ENCODE measurements around the gene SLC6A5.
"Not testable (repeated sequence)": the region's sequence is repeated elsewhere in the genome, so short reads cannot be mapped to it uniquely, and the experiment has no call there.

SLC6A5 gene

GRCh38 chr11:20599221-20600019, at the start of gene SLC6A5:
SLC6A5 (plus strand) TSS chr11:20599608; CDS start chr11:20599673, 65 bp downstream.
- Mint-ChIP-seq H3K36me3 (ENCODE audit: low read depth) (peaks cover 5% of the 10 kb centered on the region), H3K4me1 (ENCODE audit: low read depth) (peaks cover 6% of the 10 kb centered on the region), H3K27ac (peak within 1 kb of the TSS; percentile 22), H3K9me3 (peaks cover 4% of the 10 kb centered on the region), H3K27me3 (ENCODE audit: low read depth) (peaks cover 94% of the 10 kb centered on the region), H3K4me3 (no peak within 1 kb of the TSS)

- H3K36me3 Mint-ChIP-seq (ENCODE audit: low read depth) = no peaks in the 10 kb centered on the region
- H3K27ac Mint-ChIP-seq = no peak overlapping the region
- no peaks in the 10 kb centered on the region for H3K4me1 Mint-ChIP-seq (ENCODE audit: low read depth)
- H3K4me3 Mint-ChIP-seq = no peak overlapping the region
- peaks cover under 1% of the 10 kb centered on the region for H3K9me3 Mint-ChIP-seq
- no peaks in the 10 kb centered on the region for H3K27me3 Mint-ChIP-seq (ENCODE audit: low read depth)
Observed at GRCh38 chr11:20551096-20551495, 48.3 kb upstream of the SLC6A5 start.

- no peak overlapping the region for H3K27ac Mint-ChIP-seq
- H3K27me3 Mint-ChIP-seq (ENCODE audit: low read depth) = no peaks in the 10 kb centered on the region
- H3K4me1 Mint-ChIP-seq (ENCODE audit: low read depth) = no peaks in the 10 kb centered on the region
- no peaks in the 10 kb centered on the region for H3K36me3 Mint-ChIP-seq (ENCODE audit: low read depth)
- no peak overlapping the region for H3K4me3 Mint-ChIP-seq
- peaks cover 6% of the 10 kb centered on the region for H3K9me3 Mint-ChIP-seq
Observed at GRCh38 chr11:20555783-20556182, 43.6 kb upstream of the SLC6A5 start.

- not testable (repeated sequence) for H3K27ac Mint-ChIP-seq; H3K27me3 Mint-ChIP-seq (ENCODE audit: low read depth); H3K4me1 Mint-ChIP-seq (ENCODE audit: low read depth); H3K4me3 Mint-ChIP-seq; H3K9me3 Mint-ChIP-seq; H3K36me3 Mint-ChIP-seq (ENCODE audit: low read depth)
Observed at GRCh38 chr11:20556396-20556795, 43.0 kb upstream of the SLC6A5 start.

GRCh38 chr11:20558741-20559140, 40.7 kb upstream of the SLC6A5 start:
- H3K36me3 Mint-ChIP-seq (ENCODE audit: low read depth) = no peaks in the 10 kb centered on the region
- no peak overlapping the region for H3K4me3 Mint-ChIP-seq
- H3K4me1 Mint-ChIP-seq (ENCODE audit: low read depth) = no peaks in the 10 kb centered on the region
- no peaks in the 10 kb centered on the region for H3K27me3 Mint-ChIP-seq (ENCODE audit: low read depth)
- no peak overlapping the region for H3K27ac Mint-ChIP-seq
- H3K9me3 Mint-ChIP-seq = peaks cover 6% of the 10 kb centered on the region

- H3K36me3 Mint-ChIP-seq (ENCODE audit: low read depth) = no peaks in the 10 kb centered on the region
- no peaks in the 10 kb centered on the region for H3K27me3 Mint-ChIP-seq (ENCODE audit: low read depth)
- no peak overlapping the region for H3K4me3 Mint-ChIP-seq
- H3K4me1 Mint-ChIP-seq (ENCODE audit: low read depth) = no peaks in the 10 kb centered on the region
- peaks cover 6% of the 10 kb centered on the region for H3K9me3 Mint-ChIP-seq
- no peak overlapping the region for H3K27ac Mint-ChIP-seq
Observed at GRCh38 chr11:20559523-20560300, 39.7 kb upstream of the SLC6A5 start.

- H3K36me3 Mint-ChIP-seq (ENCODE audit: low read depth) = no peaks in the 10 kb centered on the region
- H3K4me3 Mint-ChIP-seq = no peak overlapping the region
- H3K27ac Mint-ChIP-seq = no peak overlapping the region
- H3K27me3 Mint-ChIP-seq (ENCODE audit: low read depth) = no peaks in the 10 kb centered on the region
- H3K9me3 Mint-ChIP-seq = no peaks in the 10 kb centered on the region
- no peaks in the 10 kb centered on the region for H3K4me1 Mint-ChIP-seq (ENCODE audit: low read depth)
Observed at GRCh38 chr11:20561915-20562314, 37.5 kb upstream of the SLC6A5 start.

- Mint-ChIP-seq H3K27ac (no peak overlapping the region), H3K9me3 (no peaks in the 10 kb centered on the region), H3K27me3 (ENCODE audit: low read depth) (no peaks in the 10 kb centered on the region), H3K4me1 (ENCODE audit: low read depth) (no peaks in the 10 kb centered on the region), H3K4me3 (no peak overlapping the region), H3K36me3 (ENCODE audit: low read depth) (no peaks in the 10 kb centered on the region)
Observed at GRCh38 chr11:20563866-20564265, 35.5 kb upstream of the SLC6A5 start.

GRCh38 chr11:20564846-20565635, 34.4 kb upstream of the SLC6A5 start:
- Mint-ChIP-seq H3K4me1 (ENCODE audit: low read depth) (no peaks in the 10 kb centered on the region), H3K27me3 (ENCODE audit: low read depth) (no peaks in the 10 kb centered on the region)

GRCh38 chr11:20566115-20566514, 33.3 kb upstream of the SLC6A5 start:
- H3K27ac Mint-ChIP-seq; H3K4me1 Mint-ChIP-seq (ENCODE audit: low read depth); H3K36me3 Mint-ChIP-seq (ENCODE audit: low read depth); H3K4me3 Mint-ChIP-seq; H3K27me3 Mint-ChIP-seq (ENCODE audit: low read depth); H3K9me3 Mint-ChIP-seq: not testable (repeated sequence)

More at GRCh38 chr11:20564846-20565635, 34.4 kb upstream of the SLC6A5 start:
- H3K9me3 Mint-ChIP-seq = no peaks in the 10 kb centered on the region
- no peak overlapping the region for H3K27ac Mint-ChIP-seq
- H3K36me3 Mint-ChIP-seq (ENCODE audit: low read depth) = no peaks in the 10 kb centered on the region
- no peak overlapping the region for H3K4me3 Mint-ChIP-seq

- Mint-ChIP-seq H3K36me3 (ENCODE audit: low read depth) (no peaks in the 10 kb centered on the region), H3K27me3 (ENCODE audit: low read depth) (no peaks in the 10 kb centered on the region), H3K27ac (no peak overlapping the region), H3K4me1 (ENCODE audit: low read depth) (no peaks in the 10 kb centered on the region), H3K4me3 (no peak overlapping the region), H3K9me3 (no peaks in the 10 kb centered on the region)
Observed at GRCh38 chr11:20566591-20567434, 32.6 kb upstream of the SLC6A5 start.

GRCh38 chr11:20579725-20580124, 19.7 kb upstream of the SLC6A5 start:
- not testable (repeated sequence) for H3K4me1 Mint-ChIP-seq (ENCODE audit: low read depth); H3K4me3 Mint-ChIP-seq; H3K27ac Mint-ChIP-seq; H3K36me3 Mint-ChIP-seq (ENCODE audit: low read depth); H3K9me3 Mint-ChIP-seq; H3K27me3 Mint-ChIP-seq (ENCODE audit: low read depth)

GRCh38 chr11:20583201-20583600, 16.2 kb upstream of the SLC6A5 start:
- Mint-ChIP-seq H3K36me3 (ENCODE audit: low read depth) (no peaks in the 10 kb centered on the region), H3K4me1 (ENCODE audit: low read depth) (no peaks in the 10 kb centered on the region), H3K27me3 (ENCODE audit: low read depth) (no peaks in the 10 kb centered on the region), H3K4me3 (no peak overlapping the region), H3K9me3 (no peaks in the 10 kb centered on the region), H3K27ac (no peak overlapping the region)
